Liver (tissue), 9 donors: ENCODE results near the gene MIP. TPM values are rescaled to one million over a fixed set of nuclear protein-coding genes. Genes with fewer than 3 reads are reported as not detected.

ENCODE experiments used
- DNase-seq: peaks from one replicate; pipeline ENCODE4 v3.0.0-alpha.2; 2017; ENCODE audit warnings: low spot score
- H3K27ac ChIP-seq, 2 donors: one replicate each; pipeline ENCODE4 v1.7.0; 2013; ENCODE audit warnings: inconsistent platforms in 2 of 2, low read length in 2 of 2, control low read depth in 1 of 2, low read depth in 1 of 2, mild to moderate bottlenecking in 1 of 2
- H3K27me3 ChIP-seq, 4 donors: one replicate each; pipeline versions ENCODE4 v1.6.1 to v1.7.0; 2013; ENCODE audit warnings: low read length in 3 of 4, inconsistent platforms in 1 of 4, mild to moderate bottlenecking in 1 of 4, moderate library complexity in 1 of 4; ENCODE audit not compliant: control insufficient read depth in 4 of 4, insufficient read depth in 4 of 4
- H3K36me3 ChIP-seq, 4 donors: one replicate each; pipeline versions ENCODE4 v1.6.1 to v1.7.0; 2013; ENCODE audit warnings: low read length in 3 of 4, mild to moderate bottlenecking in 3 of 4, low read depth in 1 of 4, moderate library complexity in 1 of 4; ENCODE audit not compliant: control insufficient read depth in 4 of 4, insufficient read depth in 3 of 4
- H3K4me1 ChIP-seq, 4 donors: one replicate each; pipeline versions ENCODE4 v1.6.1 to v1.7.0; 2013; ENCODE audit warnings: low read length in 3 of 4, mild to moderate bottlenecking in 3 of 4, moderate library complexity in 1 of 4; ENCODE audit not compliant: control insufficient read depth in 4 of 4, insufficient read depth in 4 of 4
- H3K4me3 ChIP-seq, 3 donors: one replicate each; pipeline versions ENCODE4 v1.6.1 to v1.7.0; 2013; ENCODE audit warnings: low read length in 3 of 3, control low read depth in 1 of 3, low read depth in 1 of 3, mild to moderate bottlenecking in 1 of 3
- H3K9ac ChIP-seq, 2 donors: one replicate each; pipeline ENCODE4 v1.7.0; 2013; ENCODE audit warnings: low read length in 2 of 2, mild to moderate bottlenecking in 2 of 2, moderate library complexity in 2 of 2, control low read depth in 1 of 2, low read depth in 1 of 2
- H3K9me3 ChIP-seq, 4 donors: one replicate each; pipeline versions ENCODE4 v1.6.1 to v1.7.0; 2013; ENCODE audit warnings: low read length in 3 of 4; ENCODE audit not compliant: control insufficient read depth in 4 of 4
- EGR1 ChIP-seq, 2 donors: IDR thresholded peaks; 2 replicates each; pipeline ENCODE4 v1.6.1; 2016 to 2018; ENCODE audit warnings: antibody characterized with exemption in 2 of 2, low read depth in 2 of 2
- FOXA1 ChIP-seq: IDR thresholded peaks from 2 replicates; pipeline ENCODE4 v1.6.1; 2016; ENCODE audit warnings: antibody characterized with exemption
- FOXA2 ChIP-seq: IDR thresholded peaks from 2 replicates; pipeline ENCODE4 v1.6.1; 2016; ENCODE audit warnings: antibody characterized with exemption
- GABPA ChIP-seq, 2 donors: IDR thresholded peaks in 1 of 2; conservative IDR thresholded peaks in 1 of 2; 2 replicates each; pipeline ENCODE4 v1.6.1; 2016; ENCODE audit warnings: antibody characterized with exemption in 2 of 2, mild to moderate bottlenecking in 1 of 2, moderate library complexity in 1 of 2
- HNF4A ChIP-seq, 2 donors: conservative IDR thresholded peaks; 2 replicates each; pipeline ENCODE4 v1.6.1; 2016; ENCODE audit warnings: antibody characterized with exemption in 2 of 2, mild to moderate bottlenecking in 2 of 2
- HNF4G ChIP-seq: IDR thresholded peaks from 2 replicates; pipeline ENCODE4 v1.6.1; 2016; ENCODE audit warnings: antibody characterized with exemption
- JUND ChIP-seq, 2 donors: IDR thresholded peaks; 2 replicates each; pipeline ENCODE4 v1.6.1; 2016; ENCODE audit warnings: antibody characterized with exemption in 2 of 2
- NR2F2 ChIP-seq: IDR thresholded peaks from 2 replicates; pipeline ENCODE4 v1.6.1; 2016; ENCODE audit warnings: antibody characterized with exemption
- RAD21 ChIP-seq, 2 donors: IDR thresholded peaks; 2 replicates each; pipeline ENCODE4 v1.6.1; 2016; ENCODE audit warnings: antibody characterized with exemption in 2 of 2, mild to moderate bottlenecking in 2 of 2
- RXRA ChIP-seq, 2 donors: IDR thresholded peaks; 2 replicates each; pipeline ENCODE4 v1.6.1; 2017 to 2018; ENCODE audit warnings: antibody characterized with exemption in 2 of 2, mild to moderate bottlenecking in 1 of 2
- SP1 ChIP-seq: IDR thresholded peaks from 2 replicates; pipeline ENCODE4 v1.6.1; 2018; ENCODE audit warnings: antibody characterized with exemption, mild to moderate bottlenecking
- TAF1 ChIP-seq: conservative IDR thresholded peaks from 2 replicates; pipeline ENCODE4 v1.6.1; 2016; ENCODE audit warnings: antibody characterized with exemption, mild to moderate bottlenecking
- YY1 ChIP-seq: IDR thresholded peaks from 2 replicates; pipeline ENCODE4 v1.6.1; 2016; ENCODE audit warnings: antibody characterized with exemption, mild to moderate bottlenecking
- WGBS: extraction: QIAGEN DNeasy Blood & Tissue Kit; methylation state at CpG from one replicate; pipeline ENCODE4 v1.1.7; 2013; 5-methylcytosine and 5-hydroxymethylcytosine counted together
- polyA plus RNA-seq, 2 donors: library from polyadenylated mRNA; stranded (reverse) in 1 of 2; unstranded in 1 of 2; fragments of 200-250 nt in 1 of 2; fragments of >200 nt in 1 of 2; fragmentation: Nextera tagmentation in 1 of 2; extraction: Ambion mirVana in 1 of 2; gene quantifications; one replicate each; pipeline versions ENCODE4 v1.2.1 to v1.2.3, GENCODE V29; 2013 to 2015
- total RNA-seq, 2 donors: library from RNA; depleted of rRNA; stranded (reverse); fragments of >200 nt; gene quantifications; one replicate each; pipeline ENCODE4 v1.2.3, GENCODE V29; 2014
- TF ChIP-seq, protein P1 (sequence below): IDR thresholded peaks from 2 replicates; pipeline ENCODE4 v1.6.1; 2016; ENCODE audit warnings: antibody characterized with exemption
- TF ChIP-seq, protein P2 (sequence below): IDR thresholded peaks from 2 replicates; pipeline ENCODE4 v1.6.1; 2016; ENCODE audit warnings: antibody characterized with exemption, mild to moderate bottlenecking
- TF ChIP-seq, protein P3 (sequence below): IDR thresholded peaks from 2 replicates; pipeline ENCODE4 v1.6.1; 2016; ENCODE audit warnings: antibody characterized with exemption
- TF ChIP-seq, protein P4 (sequence below): fragments of 150-350 bp; IDR thresholded peaks from 2 replicates; pipeline ENCODE4 v1.5.1; 2017; ENCODE audit warnings: improper control_type of control experiment, low read depth, low read length; ENCODE audit not compliant: missing input control
- TF ChIP-seq, protein P5 (sequence below): IDR thresholded peaks from 2 replicates; pipeline ENCODE4 v1.6.1; 2016; ENCODE audit warnings: antibody characterized with exemption
- donor health status: healthy.
- donor health status: healthy.
- donor health status: healthy.
- donor health status: healthy.
- donor health status: healthy.

The MIP gene
- total and polyA plus RNA-seq, 4 donors: 0.09 to 0.60 (median 0.39) TPM

DNA sequence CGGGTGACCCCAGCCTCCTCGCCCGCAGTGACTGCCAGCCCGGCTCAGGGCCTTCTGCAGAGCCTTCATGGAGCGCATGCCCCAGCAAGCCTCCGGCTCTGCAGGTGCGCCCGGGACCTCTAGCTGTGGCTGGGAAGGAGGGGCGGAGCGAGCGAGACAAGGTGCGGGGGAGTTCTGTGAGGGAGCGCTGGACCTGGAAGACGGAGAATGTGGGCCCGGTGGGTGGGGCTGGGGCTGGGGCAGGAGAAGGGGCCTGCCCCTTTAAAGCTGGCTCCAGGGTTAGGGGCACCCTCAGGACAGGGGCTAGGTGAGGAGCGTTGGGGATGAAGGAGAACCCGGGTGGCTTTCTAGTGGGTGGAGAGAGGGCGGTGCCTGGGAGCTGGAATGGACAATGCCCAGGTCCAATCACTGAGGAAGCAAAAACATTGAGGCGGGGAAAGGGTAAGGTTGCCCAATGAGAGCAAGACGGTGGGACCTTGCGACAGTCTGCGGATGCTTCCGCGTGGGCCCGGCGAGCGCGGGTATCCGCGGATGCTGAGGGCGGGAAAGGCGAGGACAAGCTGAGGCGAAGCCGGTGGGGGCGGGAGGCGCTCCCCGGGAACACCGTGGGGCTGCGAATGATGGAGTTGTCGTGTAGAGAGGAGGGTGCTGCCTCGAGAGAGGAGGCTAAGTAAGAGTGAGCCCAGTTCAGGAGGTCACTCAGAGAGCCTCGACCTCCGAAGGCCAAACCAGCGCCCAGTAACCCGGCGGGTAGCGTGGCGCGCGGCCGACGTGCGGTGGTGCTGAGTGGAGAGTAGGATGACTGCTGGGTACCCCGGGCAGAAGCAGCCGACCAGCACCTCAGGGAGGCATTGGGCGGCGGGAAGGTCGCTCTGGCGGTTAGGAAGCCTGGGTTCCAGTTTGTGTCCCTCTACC, 33.8 kb upstream of the MIP start, which contains the start of gene GLS2:
GLS2 (minus strand) TSS at position 121 of the 915 bp plus-strand sequence; CDS start at position 78, 43 bp downstream.
- H3K4me1 ChIP-seq: peaks cover 0 to 44% (median 27%) of the 10 kb centered on the region in 4 donors
- peak; percentile 70 for DNase-seq
- peak within 1 kb of the TSS; percentile 78 to 81 for H3K27ac ChIP-seq
- peak within 1 kb of the TSS; percentile 54 to 60 (median 55) for H3K4me3 ChIP-seq
- 22% methylated on average over 59 of the region's 59 CpGs for WGBS
- H3K9me3 ChIP-seq: no peaks in the 10 kb centered on the region
- H3K36me3 ChIP-seq: peaks cover 0 to 1% (median 0%) of the 10 kb centered on the region in 4 donors
- no peaks in the 10 kb centered on the region for H3K27me3 ChIP-seq
- TF ChIP-seq FOXA1: no peak
- TF ChIP-seq RAD21 (IDR thresholded peaks at IDR 0.05): no peak
- TF ChIP-seq TAF1: no peak
- peak; percentile 31 to 64 for TF ChIP-seq EGR1 (IDR thresholded peaks at IDR 0.05; ENCODE audit: low read depth in 2 of 2)
- no peak for TF ChIP-seq FOXA2
- peak in 1 of 2 donors; percentile 42 for TF ChIP-seq RXRA (IDR thresholded peaks at IDR 0.05)
- TF ChIP-seq, protein P1, sequence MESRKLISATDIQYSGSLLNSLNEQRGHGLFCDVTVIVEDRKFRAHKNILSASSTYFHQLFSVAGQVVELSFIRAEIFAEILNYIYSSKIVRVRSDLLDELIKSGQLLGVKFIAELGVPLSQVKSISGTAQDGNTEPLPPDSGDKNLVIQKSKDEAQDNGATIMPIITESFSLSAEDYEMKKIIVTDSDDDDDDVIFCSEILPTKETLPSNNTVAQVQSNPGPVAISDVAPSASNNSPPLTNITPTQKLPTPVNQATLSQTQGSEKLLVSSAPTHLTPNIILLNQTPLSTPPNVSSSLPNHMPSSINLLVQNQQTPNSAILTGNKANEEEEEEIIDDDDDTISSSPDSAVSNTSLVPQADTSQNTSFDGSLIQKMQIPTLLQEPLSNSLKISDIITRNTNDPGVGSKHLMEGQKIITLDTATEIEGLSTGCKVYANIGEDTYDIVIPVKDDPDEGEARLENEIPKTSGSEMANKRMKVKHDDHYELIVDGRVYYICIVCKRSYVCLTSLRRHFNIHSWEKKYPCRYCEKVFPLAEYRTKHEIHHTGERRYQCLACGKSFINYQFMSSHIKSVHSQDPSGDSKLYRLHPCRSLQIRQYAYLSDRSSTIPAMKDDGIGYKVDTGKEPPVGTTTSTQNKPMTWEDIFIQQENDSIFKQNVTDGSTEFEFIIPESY: no peak
- no peak for TF ChIP-seq GABPA (IDR thresholded peaks at IDR 0.05 in 1 of 2, conservative IDR thresholded peaks at IDR 0.05 in 1 of 2)
- TF ChIP-seq NR2F2: no peak
- TF ChIP-seq SP1: peak; percentile 73
- TF ChIP-seq, protein P2, sequence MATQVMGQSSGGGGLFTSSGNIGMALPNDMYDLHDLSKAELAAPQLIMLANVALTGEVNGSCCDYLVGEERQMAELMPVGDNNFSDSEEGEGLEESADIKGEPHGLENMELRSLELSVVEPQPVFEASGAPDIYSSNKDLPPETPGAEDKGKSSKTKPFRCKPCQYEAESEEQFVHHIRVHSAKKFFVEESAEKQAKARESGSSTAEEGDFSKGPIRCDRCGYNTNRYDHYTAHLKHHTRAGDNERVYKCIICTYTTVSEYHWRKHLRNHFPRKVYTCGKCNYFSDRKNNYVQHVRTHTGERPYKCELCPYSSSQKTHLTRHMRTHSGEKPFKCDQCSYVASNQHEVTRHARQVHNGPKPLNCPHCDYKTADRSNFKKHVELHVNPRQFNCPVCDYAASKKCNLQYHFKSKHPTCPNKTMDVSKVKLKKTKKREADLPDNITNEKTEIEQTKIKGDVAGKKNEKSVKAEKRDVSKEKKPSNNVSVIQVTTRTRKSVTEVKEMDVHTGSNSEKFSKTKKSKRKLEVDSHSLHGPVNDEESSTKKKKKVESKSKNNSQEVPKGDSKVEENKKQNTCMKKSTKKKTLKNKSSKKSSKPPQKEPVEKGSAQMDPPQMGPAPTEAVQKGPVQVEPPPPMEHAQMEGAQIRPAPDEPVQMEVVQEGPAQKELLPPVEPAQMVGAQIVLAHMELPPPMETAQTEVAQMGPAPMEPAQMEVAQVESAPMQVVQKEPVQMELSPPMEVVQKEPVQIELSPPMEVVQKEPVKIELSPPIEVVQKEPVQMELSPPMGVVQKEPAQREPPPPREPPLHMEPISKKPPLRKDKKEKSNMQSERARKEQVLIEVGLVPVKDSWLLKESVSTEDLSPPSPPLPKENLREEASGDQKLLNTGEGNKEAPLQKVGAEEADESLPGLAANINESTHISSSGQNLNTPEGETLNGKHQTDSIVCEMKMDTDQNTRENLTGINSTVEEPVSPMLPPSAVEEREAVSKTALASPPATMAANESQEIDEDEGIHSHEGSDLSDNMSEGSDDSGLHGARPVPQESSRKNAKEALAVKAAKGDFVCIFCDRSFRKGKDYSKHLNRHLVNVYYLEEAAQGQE: peak; percentile 50
- TF ChIP-seq HNF4A (conservative IDR thresholded peaks at IDR 0.05): peak in 1 of 2 donors; percentile 64
- TF ChIP-seq, protein P3, sequence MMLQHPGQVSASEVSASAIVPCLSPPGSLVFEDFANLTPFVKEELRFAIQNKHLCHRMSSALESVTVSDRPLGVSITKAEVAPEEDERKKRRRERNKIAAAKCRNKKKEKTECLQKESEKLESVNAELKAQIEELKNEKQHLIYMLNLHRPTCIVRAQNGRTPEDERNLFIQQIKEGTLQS: no peak
- no peak for TF ChIP-seq JUND (IDR thresholded peaks at IDR 0.05)
- TF ChIP-seq YY1: peak; percentile 22
- TF ChIP-seq HNF4G: no peak
- TF ChIP-seq, protein P4, sequence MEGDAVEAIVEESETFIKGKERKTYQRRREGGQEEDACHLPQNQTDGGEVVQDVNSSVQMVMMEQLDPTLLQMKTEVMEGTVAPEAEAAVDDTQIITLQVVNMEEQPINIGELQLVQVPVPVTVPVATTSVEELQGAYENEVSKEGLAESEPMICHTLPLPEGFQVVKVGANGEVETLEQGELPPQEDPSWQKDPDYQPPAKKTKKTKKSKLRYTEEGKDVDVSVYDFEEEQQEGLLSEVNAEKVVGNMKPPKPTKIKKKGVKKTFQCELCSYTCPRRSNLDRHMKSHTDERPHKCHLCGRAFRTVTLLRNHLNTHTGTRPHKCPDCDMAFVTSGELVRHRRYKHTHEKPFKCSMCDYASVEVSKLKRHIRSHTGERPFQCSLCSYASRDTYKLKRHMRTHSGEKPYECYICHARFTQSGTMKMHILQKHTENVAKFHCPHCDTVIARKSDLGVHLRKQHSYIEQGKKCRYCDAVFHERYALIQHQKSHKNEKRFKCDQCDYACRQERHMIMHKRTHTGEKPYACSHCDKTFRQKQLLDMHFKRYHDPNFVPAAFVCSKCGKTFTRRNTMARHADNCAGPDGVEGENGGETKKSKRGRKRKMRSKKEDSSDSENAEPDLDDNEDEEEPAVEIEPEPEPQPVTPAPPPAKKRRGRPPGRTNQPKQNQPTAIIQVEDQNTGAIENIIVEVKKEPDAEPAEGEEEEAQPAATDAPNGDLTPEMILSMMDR: no peak
- TF ChIP-seq, protein P5, sequence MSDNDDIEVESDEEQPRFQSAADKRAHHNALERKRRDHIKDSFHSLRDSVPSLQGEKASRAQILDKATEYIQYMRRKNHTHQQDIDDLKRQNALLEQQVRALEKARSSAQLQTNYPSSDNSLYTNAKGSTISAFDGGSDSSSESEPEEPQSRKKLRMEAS: peak; percentile 95
- peak within 1 kb of the TSS; percentile 30 to 52 for H3K9ac ChIP-seq
